ENCODE measurements around the gene EXOSC2. TPM values are rescaled to one million over a fixed set of nuclear protein-coding genes. Genes with fewer than 3 reads are reported as not detected.

EXOSC2 gene
- total RNA-seq, 1 donor from 2014 or later: 57.2 TPM

GRCh38 chr9:130712564-130713285, 19.1 kb downstream of the EXOSC2 start:
- no peaks in the 10 kb centered on the region for H3K36me3 Mint-ChIP-seq
- peak; percentile 96 for DNase-seq (ENCODE audit: extremely low spot score, unreplicated experiment)
- no peaks in the 10 kb centered on the region for H3K27me3 Mint-ChIP-seq
- peak overlapping the region; percentile 96 for H3K27ac Mint-ChIP-seq
- H3K4me3 Mint-ChIP-seq: peak overlapping the region; percentile 96
- H3K9me3 Mint-ChIP-seq: no peaks in the 10 kb centered on the region
- H3K4me1 Mint-ChIP-seq (ENCODE audit: unreplicated experiment): peaks cover 24% of the 10 kb centered on the region
- no peak for TF ChIP-seq CTCF (conservative IDR thresholded peaks at IDR 0.05)

- peak overlapping the region; percentile 96 for H3K4me3 Mint-ChIP-seq
- DNase-seq (ENCODE audit: extremely low spot score, unreplicated experiment): no peak
- no peaks in the 10 kb centered on the region for H3K9me3 Mint-ChIP-seq
- no peaks in the 10 kb centered on the region for H3K27me3 Mint-ChIP-seq
- no peak for TF ChIP-seq CTCF (conservative IDR thresholded peaks at IDR 0.05)
- H3K4me1 Mint-ChIP-seq (ENCODE audit: unreplicated experiment): peaks cover 24% of the 10 kb centered on the region
- H3K27ac Mint-ChIP-seq: peak overlapping the region; percentile 92
- H3K36me3 Mint-ChIP-seq: no peaks in the 10 kb centered on the region
Observed at GRCh38 chr9:130713286-130713960, 19.8 kb downstream of the EXOSC2 start.

GRCh38 chr9:130714586-130715110, 21.1 kb downstream of the EXOSC2 start:
- no peaks in the 10 kb centered on the region for H3K36me3 Mint-ChIP-seq
- no peak for TF ChIP-seq CTCF (conservative IDR thresholded peaks at IDR 0.05)
- no peaks in the 10 kb centered on the region for H3K9me3 Mint-ChIP-seq
- H3K27me3 Mint-ChIP-seq: no peaks in the 10 kb centered on the region
- H3K4me1 Mint-ChIP-seq (ENCODE audit: unreplicated experiment): peaks cover 24% of the 10 kb centered on the region
- peak overlapping the region; percentile 92 for H3K27ac Mint-ChIP-seq
- H3K4me3 Mint-ChIP-seq: peak overlapping the region; percentile 96
- no peak for DNase-seq (ENCODE audit: extremely low spot score, unreplicated experiment)

- no peaks in the 10 kb centered on the region for H3K9me3 Mint-ChIP-seq
- H3K36me3 Mint-ChIP-seq: peaks cover under 1% of the 10 kb centered on the region
- no peak for DNase-seq (ENCODE audit: extremely low spot score, unreplicated experiment)
- H3K27ac Mint-ChIP-seq: peak overlapping the region; percentile 92
- H3K4me1 Mint-ChIP-seq (ENCODE audit: unreplicated experiment): peaks cover 26% of the 10 kb centered on the region
- no peaks in the 10 kb centered on the region for H3K27me3 Mint-ChIP-seq
- peak overlapping the region; percentile 96 for H3K4me3 Mint-ChIP-seq
- TF ChIP-seq CTCF (conservative IDR thresholded peaks at IDR 0.05): no peak
Observed at GRCh38 chr9:130715270-130715669, 21.7 kb downstream of the EXOSC2 start.

GRCh38 chr9:130718562-130718961, 25.0 kb downstream of the EXOSC2 start:
- no peak overlapping the region for H3K4me3 Mint-ChIP-seq
- H3K27me3 Mint-ChIP-seq: no peaks in the 10 kb centered on the region
- no peaks in the 10 kb centered on the region for H3K9me3 Mint-ChIP-seq
- H3K4me1 Mint-ChIP-seq (ENCODE audit: unreplicated experiment): peaks cover 29% of the 10 kb centered on the region
- DNase-seq (ENCODE audit: extremely low spot score, unreplicated experiment): no peak
- H3K36me3 Mint-ChIP-seq: peaks cover 10% of the 10 kb centered on the region
- no peak overlapping the region for H3K27ac Mint-ChIP-seq
- TF ChIP-seq CTCF (conservative IDR thresholded peaks at IDR 0.05): no peak
